ENCODE data around the gene COX7A2L. TPM values are rescaled to one million over a fixed set of nuclear protein-coding genes. Genes with fewer than 3 reads are reported as not detected.

COX7A2L gene
- total RNA-seq, 1 experiment from 2014 or later: 85.4 TPM

DNA sequence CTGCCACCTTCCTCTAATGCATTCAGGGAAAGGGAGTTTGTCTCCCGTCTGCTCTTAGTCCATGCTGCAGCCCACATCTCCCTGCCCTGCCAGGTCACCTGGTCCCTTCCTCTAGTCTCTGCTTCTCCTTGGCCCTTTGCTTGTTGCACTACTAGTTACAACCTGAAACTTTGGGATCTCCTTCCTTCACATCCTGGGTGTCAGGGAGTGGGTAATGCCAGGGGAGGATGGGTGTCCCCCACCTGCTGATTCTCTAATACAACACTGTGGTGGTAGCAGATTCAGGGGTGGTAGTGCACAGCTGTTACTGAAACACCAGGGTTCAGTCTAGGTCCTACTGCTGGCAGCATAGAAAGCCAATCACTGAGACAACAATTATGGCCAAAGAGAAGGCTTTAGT is 31.2 kb upstream of the COX7A2L start:
- Histone ChIP-seq H3K4me1 (ENCODE audit: insufficient read depth, low read length, poor library complexity, severe bottlenecking) (no peaks in the 10 kb centered on the region), H3K36me3 (ENCODE audit: insufficient read depth, low read length, poor library complexity, severe bottlenecking) (no peaks in the 10 kb centered on the region), H3K4me3 (ENCODE audit: low read depth, low read length, poor library complexity, severe bottlenecking) (no peak overlapping the region), H3K27ac (ENCODE audit: low read depth, low read length, poor library complexity, severe bottlenecking) (no peak overlapping the region), H3K9me3 (ENCODE audit: low read depth, low read length, poor library complexity, severe bottlenecking) (no peaks in the 10 kb centered on the region), H3K27me3 (replicated peaks; ENCODE audit: insufficient read depth, low read depth, low read length, poor library complexity) (no peaks in the 10 kb centered on the region)
- no peak for TF ChIP-seq EZH2 (IDR thresholded peaks at IDR 0.05; ENCODE audit: borderline replicate concordance, low read depth, low read length, poor library complexity, severe bottlenecking)
- no peak for TF ChIP-seq CTCF (conservative IDR thresholded peaks at IDR 0.05; ENCODE audit: low read depth, low read length)
- intact Hi-C loops (cut with micrococcal nuclease; ENCODE audit: unreplicated experiment): no loop called here
- no peak for DNase-seq (ENCODE audit: low spot score)
- CTCF ChIA-PET: no interaction called here
- POLR2A ChIA-PET (ENCODE audit: low non-redundant PET): interaction anchor here (0.6 kb wide), 1 partner anchor 403 kb away, joined by 13 read pairs; no protein-coding TSS in a partner anchor
- no TSS peak for BruUV-seq (replicated peaks)

GRCh38 chr2:42390401-42390969 is 29.5 kb upstream of the COX7A2L start:
- H3K4me3 ChIP-seq (ENCODE audit: low read depth, low read length, poor library complexity, severe bottlenecking): no peak overlapping the region
- TF ChIP-seq CTCF (conservative IDR thresholded peaks at IDR 0.05; ENCODE audit: low read depth, low read length) (no peak), EZH2 (IDR thresholded peaks at IDR 0.05; ENCODE audit: borderline replicate concordance, low read depth, low read length, poor library complexity, severe bottlenecking) (no peak)
- ChIA-PET CTCF (no interaction called here), POLR2A (ENCODE audit: low non-redundant PET) (no interaction called here)
- no peaks in the 10 kb centered on the region for H3K4me1 ChIP-seq (ENCODE audit: insufficient read depth, low read length, poor library complexity, severe bottlenecking)
- no TSS peak for BruUV-seq (replicated peaks)
- H3K27me3 ChIP-seq (replicated peaks; ENCODE audit: insufficient read depth, low read depth, low read length, poor library complexity): no peaks in the 10 kb centered on the region
- no peak overlapping the region for H3K27ac ChIP-seq (ENCODE audit: low read depth, low read length, poor library complexity, severe bottlenecking)
- intact Hi-C loops (cut with micrococcal nuclease; ENCODE audit: unreplicated experiment): no loop called here
- no peaks in the 10 kb centered on the region for H3K36me3 ChIP-seq (ENCODE audit: insufficient read depth, low read length, poor library complexity, severe bottlenecking)
- H3K9me3 ChIP-seq (ENCODE audit: low read depth, low read length, poor library complexity, severe bottlenecking): no peaks in the 10 kb centered on the region
- DNase-seq (ENCODE audit: low spot score): no peak

- intact Hi-C loops (cut with micrococcal nuclease; ENCODE audit: unreplicated experiment): loop anchor here (10.0 kb wide), 1 partner anchor 278 kb away; no protein-coding TSS in a partner anchor
- Histone ChIP-seq H3K36me3 (ENCODE audit: insufficient read depth, low read length, poor library complexity, severe bottlenecking) (no peaks in the 10 kb centered on the region), H3K4me1 (ENCODE audit: insufficient read depth, low read length, poor library complexity, severe bottlenecking) (peaks cover 6% of the 10 kb centered on the region), H3K27ac (ENCODE audit: low read depth, low read length, poor library complexity, severe bottlenecking) (no peak overlapping the region), H3K27me3 (replicated peaks; ENCODE audit: insufficient read depth, low read depth, low read length, poor library complexity) (no peaks in the 10 kb centered on the region), H3K9me3 (ENCODE audit: low read depth, low read length, poor library complexity, severe bottlenecking) (no peaks in the 10 kb centered on the region), H3K4me3 (ENCODE audit: low read depth, low read length, poor library complexity, severe bottlenecking) (no peak overlapping the region)
- DNase-seq (ENCODE audit: low spot score): peak; percentile 21
- TF ChIP-seq EZH2 (IDR thresholded peaks at IDR 0.05; ENCODE audit: borderline replicate concordance, low read depth, low read length, poor library complexity, severe bottlenecking) (no peak), CTCF (conservative IDR thresholded peaks at IDR 0.05; ENCODE audit: low read depth, low read length) (peak; percentile 63)
- POLR2A ChIA-PET (ENCODE audit: low non-redundant PET): no interaction called here
- CTCF ChIA-PET: interaction anchor here (0.5 to 0.7 kb wide), 3 partner anchors 14 to 152 kb away, joined by 3 to 5 read pairs (median 3); no protein-coding TSS in a partner anchor
- BruUV-seq (replicated peaks): no TSS peak
Observed at GRCh38 chr2:42386682-42387081, 25.7 kb upstream of the COX7A2L start.

All from A673 (cell line).